ENCODE data around the gene OR4N2.

- TF ChIP-seq CTCF (conservative IDR thresholded peaks at IDR 0.05; ENCODE audit: low read depth, low read length): no peak
- no peak for TF ChIP-seq EZH2 (IDR thresholded peaks at IDR 0.05; ENCODE audit: low read length, unreplicated experiment)
- no peak for TF ChIP-seq EZH2phosphoT487 (IDR thresholded peaks at IDR 0.05; ENCODE audit: borderline replicate concordance, low read length)
These were observed 2.5 kb upstream of the OR4N2 start for GRCh38 chr14:19801118-19801464.

Measured in PC-3 (cell line).